Measurements from ENCODE around the gene NKX1-2.
"Not testable (repeated sequence)": the region's sequence is repeated elsewhere in the genome, so short reads cannot be mapped to it uniquely, and the experiment has no call there.

NKX1-2 gene

GRCh38 chr10:124449170-124450011, 444 bp downstream of the NKX1-2 start:
- DNase-seq, result no peak

- DNase-seq, result no peak
Observed at GRCh38 chr10:124448696-124449169, 1.1 kb downstream of the NKX1-2 start.

GRCh38 chr10:124447751-124448466, 1.9 kb downstream of the NKX1-2 start:
- no peak for DNase-seq

GRCh38 chr10:124446830-124447750, 2.7 kb downstream of the NKX1-2 start:
- no peak for DNase-seq

- DNase-seq, result not testable (repeated sequence)
Observed at GRCh38 chr10:124441694-124442093, 8.1 kb downstream of the NKX1-2 start.

- no peak for DNase-seq
Observed at GRCh38 chr10:124436191-124436638, 13.6 kb downstream of the NKX1-2 start.

DNA sequence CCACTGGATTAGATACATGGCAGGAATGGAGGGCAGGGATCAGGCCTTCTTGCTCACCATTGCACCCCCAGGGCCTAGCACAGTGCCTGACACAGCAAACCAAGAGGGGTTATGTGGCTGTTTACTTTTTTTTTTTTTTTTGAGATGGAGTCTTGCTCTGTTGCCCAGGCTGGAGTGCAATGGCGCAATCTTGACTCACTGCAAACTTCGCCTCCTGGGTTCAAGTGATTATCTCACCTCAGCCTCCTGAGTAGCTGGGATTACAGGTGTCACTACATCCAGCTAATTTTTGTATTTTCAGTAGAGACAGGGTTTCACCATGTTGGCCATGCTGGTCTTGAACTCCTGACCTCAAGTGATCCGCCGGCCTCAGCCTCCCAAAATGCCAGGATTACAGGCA, 14.2 kb downstream of the NKX1-2 start:
- DNase-seq, result not testable (repeated sequence)

- no peak for DNase-seq
Observed at GRCh38 chr10:124433461-124433860, 16.4 kb downstream of the NKX1-2 start.

DNA sequence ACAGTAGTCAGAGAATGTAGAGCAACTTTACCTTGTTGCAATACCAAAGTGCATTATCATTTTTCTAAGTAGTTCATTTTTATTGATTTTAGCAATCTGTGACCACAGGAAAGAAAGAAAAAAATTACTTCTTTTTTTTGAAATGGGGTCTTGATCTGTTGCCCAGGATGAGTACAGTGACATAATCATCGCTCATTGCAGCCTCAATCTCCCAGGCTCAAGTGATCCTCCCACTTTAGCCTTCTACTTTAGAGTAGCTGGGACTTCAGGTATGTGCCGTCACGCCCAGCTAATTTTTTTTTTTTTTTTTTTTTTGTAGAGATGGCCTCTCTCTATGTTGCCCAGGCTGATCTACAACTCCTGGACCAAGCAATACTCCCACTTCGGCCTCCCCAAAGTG, 19.8 kb downstream of the NKX1-2 start:
- DNase-seq, result no peak

GRCh38 chr10:124429576-124429975, 20.3 kb downstream of the NKX1-2 start:
- DNase-seq, result no peak

DNA sequence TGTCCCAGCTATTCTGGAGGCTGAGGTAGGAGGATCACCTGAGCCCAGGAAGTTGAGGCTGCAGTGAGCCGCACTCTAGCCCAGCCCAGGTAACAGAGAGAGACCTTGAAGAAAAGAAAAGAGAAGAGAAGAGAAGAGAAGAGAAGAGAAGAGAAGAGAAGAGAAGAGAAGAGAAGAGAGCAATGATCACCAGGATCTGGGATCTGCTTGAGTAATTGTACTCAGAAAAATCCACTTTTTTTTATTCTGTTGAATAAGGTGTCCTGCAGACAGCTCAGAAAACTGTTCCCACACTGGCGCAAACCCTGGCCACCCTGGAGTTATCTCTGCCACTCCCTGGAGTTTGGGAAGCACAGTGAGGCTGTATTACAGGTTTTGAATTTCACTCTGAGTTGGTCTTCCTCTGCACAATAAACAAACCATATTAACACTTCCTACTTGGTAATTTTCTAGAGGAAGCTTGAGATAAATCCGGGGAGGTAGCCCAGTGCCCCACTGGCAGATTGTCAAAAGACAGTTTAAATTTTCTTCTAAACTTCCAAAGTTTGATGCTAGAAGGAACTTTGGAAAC, 21.5 kb downstream of the NKX1-2 start:
- DNase-seq, result no peak

GRCh38 chr10:124425227-124425962, 24.4 kb downstream of the NKX1-2 start:
- no peak for DNase-seq

- no peak for DNase-seq
Observed at GRCh38 chr10:124423813-124424212, 26.0 kb downstream of the NKX1-2 start.

DNA sequence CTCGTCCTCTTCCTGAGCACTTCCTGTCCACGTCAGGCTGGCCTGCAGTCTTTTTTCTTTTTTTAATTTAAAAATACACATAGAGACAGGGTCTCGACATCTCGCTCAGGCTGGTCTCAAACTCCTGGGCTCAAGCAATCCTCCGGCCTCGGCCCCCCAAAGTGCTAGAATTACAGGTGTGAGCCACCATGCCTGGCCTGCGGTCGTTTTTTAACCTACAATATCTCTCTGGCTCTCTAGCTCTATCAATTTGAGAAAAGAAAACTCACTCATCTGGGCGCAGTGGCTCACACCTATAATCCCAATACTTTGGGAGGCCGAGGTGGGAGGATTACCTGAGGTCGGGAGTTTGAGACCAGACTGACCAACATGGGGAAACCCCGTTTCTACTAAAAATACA, 27.1 kb downstream of the NKX1-2 start:
- no peak for DNase-seq

- no peak for DNase-seq
Observed at GRCh38 chr10:124420254-124420653, 29.6 kb downstream of the NKX1-2 start.

- DNase-seq, result no peak
Observed at GRCh38 chr10:124419635-124420034, 30.2 kb downstream of the NKX1-2 start.

DNA sequence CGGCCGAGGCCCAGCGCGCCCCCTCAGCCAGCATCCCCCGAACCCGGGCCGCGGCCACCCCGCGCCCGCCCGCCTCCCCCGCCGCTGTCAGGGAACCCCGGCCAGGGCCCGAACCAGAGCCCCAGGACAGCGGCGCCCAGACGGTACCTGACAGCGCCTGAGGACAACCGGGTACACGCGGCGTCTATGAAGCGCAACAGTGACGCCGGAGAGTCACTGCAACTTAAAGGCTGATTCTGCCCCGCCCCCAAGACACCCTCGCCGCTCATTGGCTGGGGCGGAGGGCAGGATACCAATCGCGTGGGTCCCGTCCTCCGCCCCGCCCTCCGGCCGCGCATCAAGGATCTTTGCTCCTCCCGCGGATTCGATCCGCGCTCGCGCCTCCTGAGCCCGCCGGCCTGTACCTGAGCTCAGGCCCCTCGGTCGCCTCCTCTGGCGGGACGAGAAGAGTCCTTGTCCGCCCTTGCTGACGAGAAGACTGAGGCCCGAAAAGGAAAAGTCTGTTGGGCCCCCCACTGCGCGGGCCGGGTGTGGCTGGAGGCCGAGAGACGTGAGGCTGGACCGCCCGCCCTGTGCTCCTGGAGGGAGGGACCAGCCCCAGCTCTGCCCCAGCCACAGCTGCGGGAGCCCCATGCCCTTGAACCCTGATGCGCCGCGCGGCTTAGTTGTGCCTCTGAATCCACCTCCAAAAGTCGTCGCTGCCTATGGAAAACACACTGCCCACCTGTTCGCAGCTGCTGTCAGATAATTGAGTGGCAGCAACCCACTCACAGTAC, 30.9 kb downstream of the NKX1-2 start, which contains the start of gene OAT:
Gene OAT (minus strand): TSS at position 198 of the 776 bp plus-strand sequence. CDS start 6,752 bp downstream, outside the sequence.
- peak; percentile 88 for DNase-seq

GRCh38 chr10:124417895-124418725, 31.7 kb downstream of the NKX1-2 start:
- peak; percentile 27 for DNase-seq

- DNase-seq, result no peak
Observed at GRCh38 chr10:124416733-124417132, 33.1 kb downstream of the NKX1-2 start.

DNA sequence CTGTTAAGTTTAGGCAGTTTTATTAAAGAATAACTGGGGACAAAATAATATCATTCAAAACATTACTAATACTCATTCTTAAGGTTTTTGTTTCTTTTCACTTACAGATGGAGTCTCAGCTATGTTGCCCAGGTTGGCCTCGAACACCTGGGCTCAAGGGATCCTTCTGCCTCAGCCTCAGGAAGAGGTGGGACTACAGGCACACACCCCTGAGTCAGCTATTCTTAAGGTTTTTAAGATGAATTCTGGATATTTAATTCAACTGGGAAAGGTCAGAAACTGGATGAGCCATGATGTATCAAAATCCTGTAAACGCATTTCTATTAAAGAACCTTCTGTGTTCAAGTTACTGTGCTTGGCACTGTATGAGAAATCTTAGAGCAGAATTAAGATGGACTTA, 34.6 kb downstream of the NKX1-2 start:
- DNase-seq, result no peak
